Cerebellar nuclear complex (tissue), 1 donor: ENCODE measurements around the gene RBX1.
"Not testable (repeated sequence)": the region's sequence is repeated elsewhere in the genome, so short reads cannot be mapped to it uniquely, and the experiment has no call there.

ENCODE experiments used
- DNase-seq, 2 experiments: peaks; one replicate each; lab custom pipeline; 2025; lab: John Stamatoyannopoulos, UW

Gene RBX1

DNA sequence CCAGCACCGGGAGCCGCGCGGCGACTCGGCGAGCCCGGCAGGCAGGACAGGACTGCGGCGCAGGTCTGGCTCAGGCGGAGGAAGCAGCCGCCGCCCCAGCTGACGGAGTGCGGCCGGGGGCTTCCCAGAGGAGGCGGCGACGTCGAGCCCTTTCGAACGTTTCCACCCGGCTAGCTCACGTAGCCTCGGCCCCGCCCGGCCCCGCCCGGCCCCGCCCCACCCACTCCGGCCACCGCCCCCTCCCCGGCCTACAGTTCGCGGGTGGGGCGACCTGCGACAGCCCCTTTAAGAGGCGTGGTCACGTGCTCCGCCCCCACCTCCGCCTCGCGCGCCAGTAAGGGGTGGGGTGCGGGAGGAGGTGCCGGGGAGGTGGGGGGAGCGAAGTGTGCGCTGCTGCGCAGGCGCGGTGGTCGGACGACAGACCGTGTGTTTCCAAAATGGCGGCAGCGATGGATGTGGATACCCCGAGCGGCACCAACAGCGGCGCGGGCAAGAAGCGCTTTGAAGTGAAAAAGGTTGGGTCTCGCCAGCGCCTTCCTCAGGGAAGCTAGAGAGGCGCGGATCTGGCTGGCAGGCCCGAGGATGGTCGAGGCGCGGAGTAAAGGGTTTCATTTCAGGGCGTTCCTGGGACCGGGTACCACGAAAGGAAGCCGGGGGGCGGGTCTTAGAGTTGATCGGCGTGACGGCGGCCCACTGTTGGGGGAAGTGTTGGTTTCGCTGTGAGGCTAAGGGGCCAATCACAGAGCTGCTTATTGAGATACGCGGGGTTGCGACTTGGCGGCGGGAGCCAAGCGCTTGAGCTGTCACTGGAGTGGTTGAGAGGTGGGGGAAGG is at the start of gene RBX1:
TSS of gene RBX1 (plus strand) at position 417 of the 833 bp plus-strand sequence. CDS start at position 438, 21 bp downstream.
- peak; percentile 67 to 92 for DNase-seq

DNA sequence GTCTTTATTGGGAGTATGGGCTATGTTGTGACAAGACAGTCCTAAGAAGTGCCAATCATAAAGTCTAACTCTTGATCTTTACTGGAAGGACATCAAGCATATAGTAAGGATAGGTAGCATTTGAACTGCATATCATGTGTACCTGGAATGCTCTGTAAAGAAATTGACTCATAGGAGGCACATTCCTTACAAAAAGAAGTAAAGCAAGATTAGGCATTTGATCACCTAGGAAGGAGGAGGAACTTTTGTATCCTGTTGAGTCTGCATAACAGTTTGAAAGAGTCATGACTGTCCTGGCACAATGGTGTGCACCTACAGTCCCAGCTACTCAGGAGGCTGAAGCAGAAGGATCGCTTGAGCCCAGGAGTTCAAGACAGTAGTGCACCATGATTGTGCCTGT is 47.1 kb upstream of the RBX1 start:
- DNase-seq, result no peak

DNA sequence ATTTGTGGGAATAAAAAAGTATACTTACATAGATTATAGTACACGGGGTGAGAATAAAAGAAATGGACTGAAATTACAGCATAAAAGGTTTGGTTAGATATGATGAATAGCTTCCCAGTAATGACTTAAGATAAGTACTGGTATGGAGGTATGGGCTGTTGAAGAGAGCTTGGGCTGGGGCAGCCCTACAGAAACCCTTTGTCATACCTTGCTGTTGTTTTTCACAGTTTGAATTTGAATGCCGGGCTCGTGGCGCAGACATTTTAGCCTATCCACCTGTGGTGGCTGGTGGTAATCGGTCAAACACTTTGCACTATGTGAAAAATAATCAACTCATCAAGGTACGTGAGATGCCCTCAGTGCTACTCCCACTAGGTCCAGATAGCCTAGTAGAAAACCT is 42.3 kb upstream of the RBX1 start:
- DNase-seq, result no peak

DNA sequence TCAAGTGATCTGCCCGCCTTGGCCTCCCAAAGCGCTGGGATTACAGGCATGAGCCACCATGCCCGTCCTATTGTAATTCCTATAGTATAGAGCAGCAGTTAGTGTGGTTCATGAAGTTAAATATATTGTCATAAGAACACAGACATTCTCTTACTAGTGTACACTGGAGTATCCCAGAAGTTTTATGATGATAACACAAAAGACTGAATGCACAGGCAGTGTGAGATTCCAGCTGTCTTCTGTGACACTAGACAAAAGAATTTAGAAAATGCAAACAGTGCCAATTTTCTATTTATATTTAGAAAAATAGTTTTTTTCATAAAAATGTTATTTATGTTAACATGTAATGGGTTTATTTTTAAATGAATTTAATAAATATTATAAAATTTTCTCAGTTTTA is 39.4 kb upstream of the RBX1 start:
- no peak for DNase-seq

DNA sequence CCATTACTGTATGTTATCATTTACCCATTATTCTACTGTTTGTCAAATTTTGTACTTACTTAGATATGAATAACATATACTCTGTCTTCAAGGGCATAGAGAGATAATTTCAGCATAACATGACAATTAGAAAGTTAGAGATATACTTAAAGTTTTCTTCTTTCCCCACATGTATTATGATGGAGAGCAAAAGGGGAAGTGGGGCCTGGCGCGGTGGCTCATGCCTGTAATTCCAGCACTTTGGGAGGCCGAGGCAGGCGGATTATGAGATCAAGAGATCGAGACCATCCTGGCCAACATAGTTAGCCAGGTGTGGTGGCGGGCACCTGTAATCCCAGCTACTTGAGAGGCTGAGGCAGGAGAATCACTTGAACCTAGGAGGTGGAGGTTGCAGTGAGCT is 38.2 kb upstream of the RBX1 start:
- DNase-seq, result not testable (repeated sequence)

DNA sequence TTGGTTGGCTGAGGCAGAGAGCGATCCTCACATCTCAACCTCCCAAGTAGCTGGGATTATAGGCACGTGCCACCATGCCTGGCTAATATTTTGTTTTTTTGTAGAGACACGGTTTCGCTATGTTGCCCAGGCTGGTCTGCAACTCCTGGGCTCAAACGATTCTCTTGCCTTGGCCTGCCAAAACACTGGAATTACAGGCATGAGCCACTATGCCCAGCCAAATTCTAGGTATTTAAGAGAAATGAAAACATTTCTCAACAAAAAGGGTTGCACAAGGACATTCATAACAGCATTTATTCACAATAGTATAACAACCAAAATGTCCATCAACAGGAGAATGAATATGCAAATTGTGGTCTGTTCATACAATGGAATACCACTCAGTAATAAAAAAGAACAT is 31.7 kb upstream of the RBX1 start:
- no peak for DNase-seq

DNA sequence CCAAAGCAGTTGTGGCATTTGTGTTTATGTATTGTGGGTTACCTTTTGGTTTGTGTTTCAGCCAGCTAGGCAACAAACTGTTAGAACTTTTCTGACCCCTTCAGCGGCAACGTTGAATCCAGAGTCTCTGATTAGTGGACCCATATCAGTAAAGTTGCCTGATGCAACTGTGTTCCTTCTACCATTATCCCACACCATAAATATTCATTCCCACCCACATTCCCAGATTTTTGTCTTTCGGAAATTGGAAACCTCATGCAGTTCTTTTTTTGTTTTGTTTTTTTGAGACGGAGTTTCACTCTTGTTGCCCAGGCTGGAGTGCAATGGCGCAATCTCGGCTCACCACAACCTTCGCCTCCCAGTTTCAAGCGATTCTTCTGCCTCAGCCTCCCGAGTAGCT is 30.7 kb upstream of the RBX1 start:
- no peak for DNase-seq

DNA sequence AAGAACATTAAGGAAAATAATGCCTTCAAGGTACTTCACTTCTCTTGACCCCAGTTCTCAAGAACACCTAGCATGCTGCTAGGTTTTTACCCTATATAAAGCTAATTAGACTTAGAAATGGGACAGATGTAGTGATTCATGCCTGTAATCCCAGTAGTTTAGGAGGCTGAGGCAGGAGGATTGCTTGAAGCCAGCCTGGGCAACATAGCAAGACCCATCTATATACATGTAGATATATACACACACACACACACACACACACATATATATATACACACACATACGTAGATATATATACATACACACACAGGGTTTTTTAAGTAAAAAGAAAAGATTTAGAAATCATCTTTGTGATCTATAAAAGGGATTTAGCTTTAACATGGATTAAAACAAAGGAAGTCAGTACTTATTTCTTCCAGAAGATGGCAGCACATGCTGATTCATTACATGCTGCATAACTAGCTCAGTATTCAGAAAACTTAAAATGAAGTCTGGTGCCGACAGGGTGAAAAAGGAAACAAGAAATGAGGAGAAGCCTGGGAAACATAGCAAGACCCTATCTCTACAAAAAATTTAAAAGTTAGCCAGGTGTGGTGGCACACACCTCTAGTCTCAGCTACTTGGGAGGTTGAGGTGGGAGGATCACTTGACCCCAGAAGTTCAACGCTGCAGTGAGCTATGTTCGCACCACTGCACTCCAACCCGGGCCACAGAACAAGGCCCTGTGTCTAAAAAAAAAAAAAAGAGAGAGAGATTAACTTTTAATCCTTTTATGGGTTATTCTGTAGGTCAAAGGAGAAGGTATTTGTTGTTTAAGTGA is 28.5 kb upstream of the RBX1 start:
- DNase-seq, result peak in 1 of 2 experiments; percentile 11

DNA sequence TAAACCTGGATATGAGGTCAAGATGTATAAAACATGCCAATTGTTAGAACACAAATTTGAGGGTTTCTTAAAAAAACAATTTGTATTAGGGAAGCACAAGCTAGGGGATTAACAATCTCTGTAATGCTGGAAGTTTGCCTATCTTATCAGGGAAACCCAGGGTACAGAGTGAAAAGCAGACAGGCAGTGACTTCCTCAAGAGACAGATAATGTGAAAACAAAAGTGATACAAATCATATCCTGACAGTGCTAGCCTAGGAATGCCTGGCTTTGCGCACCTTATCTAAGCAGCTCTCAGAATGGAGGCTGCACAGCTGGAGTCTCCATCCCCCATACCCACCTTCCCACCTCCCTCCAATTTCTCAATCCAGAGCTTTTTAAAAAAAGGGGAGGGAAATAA is 22.5 kb upstream of the RBX1 start:
- DNase-seq, result no peak

DNA sequence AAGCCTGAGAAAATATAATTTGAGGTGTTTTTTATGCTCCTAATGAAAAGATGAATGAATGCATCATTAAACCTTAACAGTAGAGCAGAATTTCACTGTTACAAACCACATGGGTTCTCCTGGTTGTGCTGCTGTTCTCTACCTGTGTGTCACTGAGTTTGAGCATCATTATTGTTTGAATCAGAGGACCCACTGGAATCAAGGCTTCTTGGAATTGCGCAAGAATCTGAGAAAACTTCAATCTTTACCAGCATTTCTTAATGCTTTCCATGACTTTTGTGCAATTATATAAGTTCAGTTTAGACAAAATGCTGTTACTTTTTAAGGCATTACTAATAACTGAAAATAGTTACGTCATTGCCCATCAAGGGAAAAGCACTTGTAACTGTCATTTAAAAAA is 18.8 kb upstream of the RBX1 start:
- no peak for DNase-seq

DNA sequence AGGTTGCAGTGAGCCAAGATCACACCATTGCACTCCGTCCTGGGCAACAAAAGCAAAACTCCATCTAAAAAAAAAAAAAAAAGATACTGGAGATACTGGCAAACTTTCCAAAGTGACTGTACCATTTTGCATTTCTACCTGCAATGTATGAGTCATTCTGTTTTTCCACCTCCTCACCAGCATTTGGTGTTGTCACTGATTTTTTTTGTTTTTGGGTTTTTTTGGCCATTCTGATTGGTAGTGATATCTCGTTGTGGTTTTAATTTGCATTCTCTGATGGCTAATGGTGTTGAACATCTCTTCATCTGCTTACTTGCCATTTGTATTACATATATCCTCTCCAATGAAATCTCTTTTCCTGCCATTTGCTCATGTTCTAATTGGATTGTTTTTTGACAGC is 12.0 kb upstream of the RBX1 start:
- DNase-seq, result no peak

DNA sequence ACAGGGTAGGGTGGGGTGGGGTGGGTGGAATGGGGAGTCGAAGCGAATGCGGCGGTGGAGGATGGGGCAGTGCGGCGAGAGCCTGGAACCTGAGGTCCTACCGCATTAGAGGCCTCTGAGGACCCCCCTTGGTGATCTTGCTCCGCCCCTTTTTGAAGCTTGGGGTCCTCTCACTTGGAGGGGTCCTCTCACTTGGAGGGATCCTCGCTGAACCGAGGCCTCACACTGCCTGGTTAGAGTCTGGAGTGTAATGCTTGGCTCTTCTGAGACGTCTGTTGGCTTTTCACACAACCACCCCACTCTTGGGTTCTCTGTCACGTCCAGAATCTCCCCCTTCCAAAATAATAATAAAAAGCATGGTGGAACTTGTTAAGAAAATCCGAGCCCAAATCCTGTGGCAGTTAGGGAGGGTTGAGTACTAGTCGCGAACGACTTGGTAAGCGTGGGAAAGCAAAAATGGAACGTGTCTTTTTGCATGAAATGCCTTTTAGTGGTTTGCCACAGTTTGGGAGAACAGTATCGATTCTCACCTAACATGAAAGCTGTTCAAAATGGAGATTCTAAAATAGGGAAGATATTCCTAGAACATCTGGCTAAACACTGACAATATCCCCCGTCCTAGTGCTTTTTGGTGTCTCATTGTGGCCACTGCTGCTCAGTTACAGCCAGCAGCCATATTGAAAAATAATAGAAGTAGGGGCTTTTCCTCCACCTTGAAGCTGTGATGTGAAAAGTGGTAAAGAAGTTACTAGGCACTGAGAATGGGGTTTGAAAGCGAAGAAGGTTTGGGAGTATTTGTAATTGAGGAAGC is 822 bp downstream of the RBX1 start:
- peak in 1 of 2 experiments; percentile 39 for DNase-seq

DNA sequence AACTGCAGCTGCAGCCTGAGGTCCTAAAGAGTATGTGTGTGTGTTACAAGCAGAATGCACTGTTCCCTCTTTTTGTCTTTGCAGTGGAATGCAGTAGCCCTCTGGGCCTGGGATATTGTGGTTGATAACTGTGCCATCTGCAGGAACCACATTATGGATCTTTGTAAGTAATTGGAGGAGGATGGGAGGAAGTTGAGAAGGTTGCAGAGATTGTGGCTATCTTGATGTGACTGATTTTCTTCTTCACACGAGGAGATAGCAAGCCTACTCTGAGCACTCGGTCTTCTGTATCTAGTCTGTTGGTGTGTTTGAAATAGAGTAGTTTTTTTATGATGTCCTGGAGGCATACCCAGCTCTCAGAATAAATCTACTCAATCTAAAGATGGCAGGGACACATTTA is 2.3 kb downstream of the RBX1 start:
- no peak for DNase-seq

DNA sequence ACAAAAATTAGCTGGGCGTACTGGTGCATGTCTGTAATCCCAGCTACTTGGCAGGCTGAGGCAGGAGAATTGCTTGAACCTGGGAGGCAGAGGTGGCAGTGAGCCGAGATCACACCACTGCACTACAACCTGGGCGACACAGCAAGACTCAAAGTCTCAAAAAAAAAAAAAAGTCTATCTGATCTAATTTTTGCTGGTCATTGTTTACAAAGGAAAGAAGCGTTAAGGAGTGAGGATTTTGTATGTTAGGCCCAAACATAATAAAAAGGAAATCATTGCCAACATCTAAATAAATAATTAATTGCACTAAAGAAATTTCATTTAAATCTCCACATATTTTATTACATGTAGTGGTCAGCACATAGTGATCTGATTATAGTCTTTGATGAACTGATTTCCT is 2.9 kb downstream of the RBX1 start:
- DNase-seq, result no peak

DNA sequence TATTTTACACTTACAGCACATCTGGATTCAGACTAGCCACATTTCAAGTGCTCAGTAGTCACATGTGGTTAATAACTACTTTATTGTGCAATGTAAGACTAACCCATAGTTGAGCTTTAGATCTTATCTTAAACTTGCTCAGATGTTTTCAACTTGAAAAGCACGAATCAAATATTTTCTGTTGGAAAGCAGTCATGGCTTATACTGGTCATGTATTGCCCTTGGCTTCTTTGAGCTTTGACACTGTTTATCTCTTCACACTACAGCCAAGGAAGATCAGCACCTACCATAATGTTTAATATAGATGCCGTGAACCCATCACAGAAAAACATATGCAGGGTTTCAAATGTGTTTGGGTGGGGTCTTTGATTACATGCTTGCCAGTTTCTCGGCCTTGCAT is 4.4 kb downstream of the RBX1 start:
- no peak for DNase-seq

DNA sequence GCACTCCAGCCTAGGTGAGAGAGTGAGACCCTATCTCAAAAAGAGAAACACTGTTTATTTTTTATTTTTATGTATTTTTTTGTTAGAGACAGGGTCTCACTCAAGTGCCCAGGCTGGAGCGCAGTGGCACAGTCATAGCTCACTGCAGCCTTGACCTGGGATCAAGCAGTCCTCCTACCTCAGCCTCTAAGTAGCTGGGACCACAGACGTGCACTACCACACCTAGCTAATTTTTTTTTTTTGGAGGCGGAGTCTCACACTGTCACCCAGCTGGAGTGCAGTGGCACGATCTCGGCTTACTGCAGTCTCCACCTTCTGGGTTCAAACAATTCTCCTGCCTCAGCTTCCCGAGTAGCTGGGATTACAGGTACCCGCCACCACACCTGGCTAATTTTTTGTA is 6.4 kb downstream of the RBX1 start:
- no peak for DNase-seq

DNA sequence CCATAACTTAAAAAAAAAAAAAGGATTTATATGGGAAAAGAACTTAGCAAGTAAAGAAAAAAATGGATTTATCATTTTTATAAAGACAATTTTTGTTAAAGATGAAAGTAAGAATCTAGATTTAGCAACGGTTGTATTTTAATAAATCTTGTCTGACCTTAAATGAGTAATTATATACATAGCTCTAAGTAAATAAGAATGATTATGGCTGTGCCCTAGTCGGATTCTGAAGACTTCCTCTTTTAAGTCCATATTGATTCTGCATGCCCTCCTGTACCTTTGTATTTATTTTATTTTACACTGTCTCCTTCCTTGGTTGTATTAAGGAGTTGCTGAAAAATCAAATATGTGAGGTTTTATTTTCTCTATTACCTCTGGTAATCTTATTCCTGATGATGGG is 7.1 kb downstream of the RBX1 start:
- DNase-seq, result no peak

DNA sequence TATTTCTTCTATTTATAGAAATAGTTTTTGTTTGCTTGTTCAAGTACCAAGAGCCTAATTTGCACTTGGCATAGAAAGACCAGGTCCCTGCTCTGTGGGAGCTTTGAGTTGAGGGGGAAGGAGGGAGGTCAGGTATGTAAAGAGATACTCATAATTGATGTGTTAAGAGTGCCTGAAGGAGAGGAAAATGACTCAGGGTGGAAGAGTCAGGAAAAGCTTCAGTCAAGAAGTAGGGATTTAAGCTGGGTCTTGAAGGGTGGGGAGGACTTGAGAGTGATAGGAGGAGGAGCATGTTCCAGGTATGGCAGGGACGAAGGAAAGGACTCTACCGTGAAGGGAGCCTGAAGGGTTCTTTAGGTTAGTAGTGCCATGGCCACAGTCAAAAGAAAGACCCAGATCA is 9.0 kb downstream of the RBX1 start:
- no peak for DNase-seq

DNA sequence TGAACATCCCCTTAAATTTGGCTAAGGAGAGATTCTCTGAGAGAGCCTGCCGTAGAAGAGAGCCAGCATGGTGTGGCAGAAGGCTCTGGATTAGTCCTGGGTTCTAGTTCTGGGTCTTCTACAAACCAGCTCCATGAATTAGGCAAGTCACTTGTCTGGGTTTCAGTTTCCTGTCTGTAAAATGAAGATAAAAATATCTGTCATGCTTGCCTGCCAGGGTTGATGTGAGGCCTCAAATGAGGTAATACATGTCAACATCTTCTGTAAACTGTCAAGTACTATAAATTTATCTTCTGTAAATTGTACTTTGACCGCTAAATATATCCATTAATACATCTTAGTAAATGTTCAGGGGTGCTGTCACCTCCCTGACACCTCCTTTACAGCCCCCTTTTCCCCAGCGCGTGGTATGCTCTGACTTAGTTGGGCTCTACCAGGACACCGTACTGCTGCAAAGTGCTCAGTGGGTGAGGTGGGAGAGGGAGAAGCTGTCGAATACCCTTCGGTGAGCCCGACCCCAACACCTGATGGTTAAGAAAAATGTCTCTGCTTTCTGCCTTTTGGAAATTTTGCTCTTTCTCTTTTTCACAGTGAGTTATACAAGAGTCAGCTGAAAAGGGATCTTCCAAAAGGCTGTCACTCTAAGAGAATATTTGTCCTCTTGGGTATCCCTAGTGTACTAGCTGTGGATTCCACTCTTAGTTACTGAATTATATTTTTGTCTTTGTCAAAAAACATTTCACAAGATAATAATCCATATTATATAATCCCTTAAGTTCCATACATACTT is 15.0 kb downstream of the RBX1 start:
- no peak for DNase-seq

DNA sequence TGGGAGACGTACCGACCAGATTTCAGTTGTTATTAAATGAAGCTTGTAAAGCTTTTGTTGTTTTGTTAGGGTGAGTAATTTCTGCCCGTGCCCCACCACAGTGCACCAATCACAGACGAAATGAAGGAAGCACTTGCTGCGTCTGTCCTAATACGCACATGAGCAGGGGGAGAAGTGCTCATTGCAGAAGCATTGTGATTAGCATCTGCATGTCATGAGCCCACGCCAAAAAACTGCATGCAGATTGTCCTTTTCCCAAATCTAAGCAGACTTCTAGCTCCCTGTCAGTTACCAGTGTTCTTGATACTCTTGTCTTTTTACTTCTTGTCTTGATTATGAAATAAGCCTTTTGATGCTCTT is 15.5 kb downstream of the RBX1 start:
- no peak for DNase-seq

DNA sequence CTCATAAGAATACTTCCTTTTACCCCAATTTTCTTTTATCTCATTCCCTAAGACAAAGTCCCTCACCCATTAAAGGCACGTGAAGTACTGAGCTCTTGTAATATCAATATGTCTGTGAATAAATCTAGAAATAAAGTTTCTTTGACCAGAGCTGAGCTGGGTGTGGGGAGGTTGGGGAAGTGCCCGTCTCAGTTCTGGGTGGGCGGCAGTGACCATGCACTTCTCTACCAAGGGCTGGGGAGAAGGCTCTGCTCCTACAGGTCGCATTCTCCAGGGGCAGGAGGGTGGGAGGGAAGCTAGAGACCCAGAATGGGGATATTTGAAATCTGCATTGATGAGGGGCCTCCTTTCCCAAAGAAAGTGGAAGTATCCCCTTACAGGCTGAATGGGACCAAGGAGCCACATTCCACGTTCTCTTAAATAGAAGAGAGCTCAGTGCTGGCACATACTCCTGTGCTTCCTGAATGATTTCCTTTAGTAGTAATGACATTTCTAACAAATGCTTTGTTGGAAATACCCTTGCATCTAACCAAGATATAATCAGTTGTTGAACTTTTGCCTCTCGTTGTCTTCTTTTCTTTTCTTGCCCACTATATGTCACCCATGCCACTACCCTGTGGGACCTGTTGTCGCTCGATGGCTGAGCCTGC is 16.1 kb downstream of the RBX1 start:
- DNase-seq, result no peak
